GM21737 (cell line): ENCODE measurements around the gene PIK3R3.
"Not testable (repeated sequence)": the region's sequence is repeated elsewhere in the genome, so short reads cannot be mapped to it uniquely, and the experiment has no call there.

Experiments used
- ATAC-seq: cut with Tn5 transposase; IDR thresholded peaks from one replicate; pipeline ENCODE4 v1.9.1; 2021; ENCODE audit warnings: mild to moderate bottlenecking, moderate library complexity; ENCODE audit not compliant: unreplicated experiment

The PIK3R3 gene

GRCh38 chr1:46072975-46073374 lies 59.5 kb downstream of the PIK3R3 start:
- no peak for ATAC-seq

GRCh38 chr1:46070164-46070814 lies 62.1 kb downstream of the PIK3R3 start:
- no peak for ATAC-seq

- no peak for ATAC-seq
Measured at GRCh38 chr1:46068525-46068924, 63.9 kb downstream of the PIK3R3 start.

- ATAC-seq, result no peak
Measured at GRCh38 chr1:46067652-46068051, 64.8 kb downstream of the PIK3R3 start.

GRCh38 chr1:46065405-46065804 lies 67.0 kb downstream of the PIK3R3 start:
- ATAC-seq, result no peak

GRCh38 chr1:46064708-46065107 lies 67.7 kb downstream of the PIK3R3 start:
- no peak for ATAC-seq

GRCh38 chr1:46062651-46063319 lies 69.6 kb downstream of the PIK3R3 start:
- peak; percentile 62 for ATAC-seq

- no peak for ATAC-seq
Measured at GRCh38 chr1:46061146-46061545, 71.3 kb downstream of the PIK3R3 start.

GRCh38 chr1:46058936-46059335 lies 73.5 kb downstream of the PIK3R3 start:
- ATAC-seq, result no peak

GRCh38 chr1:46057781-46058180 lies 74.6 kb downstream of the PIK3R3 start:
- ATAC-seq, result no peak

- not testable (repeated sequence) for ATAC-seq
Measured at GRCh38 chr1:46057215-46057614, 75.2 kb downstream of the PIK3R3 start.

- ATAC-seq, result no peak
Measured at GRCh38 chr1:46056325-46056724, 76.1 kb downstream of the PIK3R3 start.

GRCh38 chr1:46053734-46054133 lies 78.7 kb downstream of the PIK3R3 start:
- no peak for ATAC-seq

GRCh38 chr1:46044116-46044515 lies 88.3 kb downstream of the PIK3R3 start:
- ATAC-seq, result no peak

GRCh38 chr1:46043458-46044017 lies 88.9 kb downstream of the PIK3R3 start:
- ATAC-seq, result peak; percentile 87

- no peak for ATAC-seq
Measured at GRCh38 chr1:46041974-46042373, 90.5 kb downstream of the PIK3R3 start.

GRCh38 chr1:46041551-46041950 lies 90.9 kb downstream of the PIK3R3 start:
- ATAC-seq, result no peak

GRCh38 chr1:46039571-46040052 lies 92.8 kb downstream of the PIK3R3 start:
- no peak for ATAC-seq

GRCh38 chr1:46036894-46037839 lies 95.3 kb downstream of the PIK3R3 start:
- ATAC-seq, result no peak

- no peak for ATAC-seq
Measured at GRCh38 chr1:46034601-46035516, 97.6 kb downstream of the PIK3R3 start.
